NOMO-1 (cell line): ENCODE results near the gene AIRE.
"Not testable (repeated sequence)": the region's sequence is repeated elsewhere in the genome, so short reads cannot be mapped to it uniquely, and the experiment has no call there.

Experiments
- DNase-seq, 2 experiments: peaks; one replicate each; lab custom pipeline; 2025; ENCODE audit not compliant: unreplicated experiment in 2 of 2; lab: John Stamatoyannopoulos, UW

Gene AIRE

DNA sequence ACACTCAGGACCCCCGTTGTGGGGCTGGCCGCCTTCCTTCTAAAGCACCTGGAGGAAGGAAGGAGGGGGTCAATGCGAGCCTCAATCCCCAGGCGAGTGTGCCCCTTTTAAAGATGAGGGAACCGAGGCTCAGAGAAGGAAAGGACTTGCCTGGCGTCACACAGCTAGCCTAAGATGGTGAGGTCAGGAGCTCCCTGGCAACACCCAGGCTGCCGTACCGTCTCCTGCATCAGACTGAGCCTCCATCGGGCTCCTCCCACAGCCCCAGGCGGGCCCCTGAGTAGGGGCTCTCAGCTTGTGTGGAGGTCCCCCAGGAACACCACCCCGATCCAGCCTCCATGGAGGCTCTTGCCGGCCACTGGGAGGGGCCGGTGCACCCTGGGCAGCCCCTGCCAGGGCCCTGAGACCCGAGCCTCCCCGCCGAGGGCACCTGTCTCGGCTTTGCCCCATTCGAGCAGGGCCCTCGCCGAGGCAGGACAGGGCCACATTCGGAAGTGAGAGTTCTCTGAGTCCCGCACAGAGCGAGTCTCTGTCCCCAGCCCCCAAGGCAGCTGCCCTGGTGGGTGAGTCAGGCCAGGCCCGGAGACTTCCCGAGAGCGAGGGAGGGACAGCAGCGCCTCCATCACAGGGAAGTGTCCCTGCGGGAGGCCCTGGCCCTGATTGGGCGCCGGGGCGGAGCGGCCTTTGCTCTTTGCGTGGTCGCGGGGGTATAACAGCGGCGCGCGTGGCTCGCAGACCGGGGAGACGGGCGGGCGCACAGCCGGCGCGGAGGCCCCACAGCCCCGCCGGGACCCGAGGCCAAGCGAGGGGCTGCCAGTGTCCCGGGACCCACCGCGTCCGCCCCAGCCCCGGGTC is at the start of gene AIRE:
AIRE (plus strand) TSS at position 739 of the 855 bp plus-strand sequence. CDS start 131 bp downstream, outside the sequence.
- no peak for DNase-seq

DNA sequence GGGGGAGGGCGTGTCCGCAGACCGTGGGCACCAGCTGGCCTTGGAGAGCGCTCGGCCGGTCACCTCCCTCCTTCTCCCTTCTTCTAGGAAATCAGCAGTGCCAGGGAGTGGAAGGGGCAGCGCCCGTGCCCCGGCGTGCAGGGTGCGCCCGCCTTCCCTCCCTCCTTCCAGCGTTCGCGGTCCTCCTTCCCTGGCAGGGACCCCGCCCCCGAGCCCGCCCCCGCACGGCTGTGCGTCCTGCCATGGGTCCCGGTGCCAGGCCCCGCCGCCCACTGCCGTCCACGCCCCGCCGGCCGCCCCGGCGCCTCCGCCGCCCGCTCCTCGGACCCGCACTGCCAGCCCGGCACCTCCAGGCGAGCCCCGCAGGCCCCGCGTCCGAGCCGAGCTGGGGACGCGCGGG is 45.3 kb upstream of the AIRE start:
- not testable (repeated sequence) for DNase-seq

DNA sequence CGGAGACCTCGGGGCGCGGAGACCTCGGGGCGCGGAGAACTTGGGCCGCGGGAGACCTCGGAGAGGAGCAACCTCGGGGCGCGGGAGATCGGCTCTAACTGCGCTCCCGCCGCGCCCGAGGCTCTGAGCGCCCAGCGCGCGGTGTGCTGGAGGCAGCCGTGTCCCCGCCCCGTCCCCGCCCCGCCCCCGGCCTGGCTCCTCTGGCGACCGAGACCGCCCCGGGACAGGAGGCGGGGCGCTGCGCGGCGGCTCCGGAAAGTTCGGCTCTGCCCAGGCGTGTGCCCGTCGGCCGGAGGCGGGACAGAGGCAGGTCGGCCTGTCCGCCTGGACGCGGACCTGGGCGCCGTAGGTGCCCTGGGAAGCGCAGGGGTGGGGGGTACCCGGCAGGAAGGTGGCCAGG is 44.8 kb upstream of the AIRE start, which contains the start of gene ICOSLG:
ICOSLG (minus strand) TSS at position 102 of the 400 bp plus-strand sequence. CDS start 126 bp downstream, outside the sequence.
- DNase-seq = not testable (repeated sequence)

DNA sequence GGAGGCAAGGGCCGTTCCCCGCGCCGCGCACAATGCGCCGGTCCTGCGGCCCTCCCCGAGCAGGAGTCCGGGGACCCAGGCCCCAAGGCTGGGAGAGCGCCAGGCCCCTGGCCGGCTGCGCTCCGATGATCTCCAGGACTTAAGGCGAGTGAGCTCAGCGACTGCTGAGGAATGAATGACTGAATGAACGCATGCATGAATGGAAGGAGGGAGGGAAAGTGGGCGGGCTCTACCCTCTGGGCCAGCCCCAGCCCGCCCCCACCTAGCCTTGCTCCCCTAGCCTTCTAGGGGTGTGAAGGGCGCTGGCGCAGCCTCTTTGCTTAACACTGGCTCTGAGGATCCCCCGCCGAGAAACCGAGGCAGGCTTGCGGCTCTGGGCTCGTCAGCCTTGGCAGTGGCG is 44.4 kb upstream of the AIRE start:
- not testable (repeated sequence) for DNase-seq

DNA sequence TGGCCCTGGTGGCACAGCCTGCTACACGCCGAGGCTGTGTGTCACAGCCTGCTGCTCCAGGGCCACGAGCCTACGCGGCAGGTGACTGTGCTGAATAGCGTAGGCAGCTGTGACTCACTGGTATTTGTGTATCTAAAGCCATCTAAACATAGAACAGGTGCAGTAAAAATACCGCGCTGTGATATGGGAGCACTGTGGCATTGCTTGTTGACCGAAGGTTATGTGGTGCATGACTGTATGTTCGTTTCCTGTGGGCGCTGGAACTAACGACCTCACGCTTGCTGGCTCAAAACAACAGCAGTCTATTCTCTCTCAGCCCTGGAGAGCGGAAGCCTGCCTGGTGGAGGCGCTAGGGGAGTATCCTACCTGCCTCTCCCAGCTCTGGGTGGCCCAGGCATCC is 41.7 kb upstream of the AIRE start:
- DNase-seq = not testable (repeated sequence)

DNA sequence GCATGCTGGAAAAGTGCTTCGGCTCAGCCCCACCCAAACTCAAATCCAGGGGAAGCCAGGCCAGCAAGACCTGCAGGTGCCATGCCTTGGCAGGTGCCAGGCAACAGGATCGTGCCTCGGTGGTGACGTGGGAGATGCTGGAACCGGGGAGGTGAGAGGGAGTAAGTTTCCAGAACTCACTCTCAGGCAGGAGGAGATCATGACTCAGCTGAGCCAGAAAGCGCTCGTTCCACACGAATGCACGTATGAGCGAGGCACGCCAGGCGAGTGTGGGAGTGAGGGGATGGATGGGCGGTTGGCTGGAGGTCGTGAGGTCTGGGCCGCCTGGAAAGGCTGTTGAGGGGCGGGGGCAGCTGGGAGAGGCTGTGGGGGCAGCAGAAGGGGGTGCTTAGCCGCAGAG is 37.8 kb upstream of the AIRE start:
- not testable (repeated sequence) for DNase-seq

DNA sequence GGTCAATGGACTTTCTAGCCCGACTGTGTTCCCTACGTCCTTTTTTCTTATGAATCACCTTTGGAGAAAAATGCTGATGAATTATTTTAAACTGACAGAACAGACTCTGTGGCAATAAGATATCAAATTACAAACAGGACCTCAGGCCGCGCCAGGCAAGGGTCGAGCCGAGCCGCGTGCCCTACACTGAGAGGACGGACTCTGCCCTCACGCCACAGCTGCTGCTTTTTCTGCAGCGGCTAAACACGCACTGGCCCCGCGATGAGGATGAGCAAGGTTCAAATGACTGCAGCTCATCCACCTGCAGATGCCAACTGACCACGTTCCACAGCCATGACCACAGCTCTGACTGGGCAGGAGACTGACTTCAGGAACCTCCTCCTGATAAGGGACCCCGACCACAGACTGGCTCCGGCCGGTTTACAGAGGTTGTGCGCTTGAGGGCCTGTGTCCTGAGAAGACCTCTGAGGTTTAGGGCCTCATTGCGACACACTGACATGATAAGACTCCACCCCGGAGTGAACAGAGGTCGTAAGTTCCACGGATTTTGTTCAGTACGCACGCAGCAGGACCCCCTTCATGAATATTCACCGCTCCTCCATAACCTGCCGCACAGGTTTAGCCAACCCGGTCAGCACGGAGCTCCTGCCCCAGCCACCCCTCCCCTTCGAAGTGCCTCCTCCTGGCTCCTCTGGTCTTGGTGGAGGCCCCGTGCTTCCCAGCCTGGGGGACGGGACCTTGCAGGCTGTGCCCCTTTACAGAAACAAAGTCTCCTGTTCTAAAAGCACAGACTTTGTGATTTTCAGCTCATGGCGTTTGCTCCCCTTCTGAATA is 36.3 kb upstream of the AIRE start:
- not testable (repeated sequence) for DNase-seq

DNA sequence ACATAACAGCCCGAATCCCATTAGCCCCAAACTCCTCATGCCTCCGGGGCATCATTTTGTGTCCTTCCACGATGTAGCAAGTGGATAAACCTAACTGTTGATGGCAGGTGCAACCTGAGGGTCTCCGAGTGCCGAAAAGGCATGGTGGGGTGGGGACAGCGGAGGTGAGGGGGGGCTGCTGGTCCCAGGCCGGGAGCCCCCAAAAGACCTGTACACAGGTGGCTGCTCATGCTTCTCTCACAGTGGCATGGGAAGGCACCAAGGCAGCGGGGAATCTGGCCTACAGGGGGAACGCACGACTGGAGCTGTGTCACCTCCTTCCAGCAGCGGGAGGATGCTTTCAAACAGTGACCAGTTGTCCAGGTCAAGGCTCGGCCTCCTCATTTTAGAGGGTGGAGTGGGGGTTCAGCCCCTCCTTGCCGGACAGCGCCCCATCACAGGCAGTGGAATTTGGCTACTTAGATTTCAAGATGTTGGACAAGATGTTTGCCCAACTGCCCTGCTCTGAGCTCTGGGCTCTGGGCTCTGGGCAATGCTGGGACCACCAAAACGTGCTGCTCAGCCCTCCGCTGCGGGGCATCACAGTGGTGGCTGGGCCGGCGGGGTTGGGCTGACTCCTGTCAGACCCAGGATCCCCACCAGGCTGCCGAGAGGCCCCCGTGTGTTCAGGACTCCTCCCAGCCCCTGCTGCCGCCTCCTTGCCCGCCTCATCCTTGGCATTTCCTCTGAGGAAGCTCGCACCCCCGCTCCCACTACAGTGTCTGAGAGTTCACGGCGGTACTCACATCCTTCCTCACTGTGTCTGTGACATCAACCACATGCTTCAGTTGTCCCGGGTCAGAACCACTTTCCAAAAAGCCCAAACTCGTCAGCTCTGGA is 31.6 kb upstream of the AIRE start:
- no peak for DNase-seq

DNA sequence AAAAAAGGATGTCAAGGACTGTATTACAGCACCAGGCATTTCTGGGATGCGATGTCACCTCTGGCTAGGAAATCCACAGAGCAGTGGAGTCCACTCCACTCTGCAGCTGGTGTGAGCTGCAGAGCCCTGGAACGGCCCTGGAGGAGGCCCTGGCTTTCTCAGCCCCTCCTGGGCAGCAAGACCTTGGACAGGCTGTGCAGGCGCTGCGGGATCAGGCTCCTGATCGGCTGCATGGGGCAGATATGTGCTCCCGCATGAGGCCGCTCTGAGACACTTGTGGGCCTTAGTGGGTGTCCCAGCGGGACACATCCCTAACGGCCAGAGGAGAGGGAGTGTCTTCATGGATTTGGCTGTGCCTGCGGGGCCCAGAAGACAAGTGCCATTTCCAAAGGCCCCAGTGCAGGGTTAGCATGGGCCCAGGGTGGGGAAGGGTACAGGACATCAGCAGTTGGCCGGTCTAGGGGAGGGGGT is 30.1 kb upstream of the AIRE start:
- no peak for DNase-seq

DNA sequence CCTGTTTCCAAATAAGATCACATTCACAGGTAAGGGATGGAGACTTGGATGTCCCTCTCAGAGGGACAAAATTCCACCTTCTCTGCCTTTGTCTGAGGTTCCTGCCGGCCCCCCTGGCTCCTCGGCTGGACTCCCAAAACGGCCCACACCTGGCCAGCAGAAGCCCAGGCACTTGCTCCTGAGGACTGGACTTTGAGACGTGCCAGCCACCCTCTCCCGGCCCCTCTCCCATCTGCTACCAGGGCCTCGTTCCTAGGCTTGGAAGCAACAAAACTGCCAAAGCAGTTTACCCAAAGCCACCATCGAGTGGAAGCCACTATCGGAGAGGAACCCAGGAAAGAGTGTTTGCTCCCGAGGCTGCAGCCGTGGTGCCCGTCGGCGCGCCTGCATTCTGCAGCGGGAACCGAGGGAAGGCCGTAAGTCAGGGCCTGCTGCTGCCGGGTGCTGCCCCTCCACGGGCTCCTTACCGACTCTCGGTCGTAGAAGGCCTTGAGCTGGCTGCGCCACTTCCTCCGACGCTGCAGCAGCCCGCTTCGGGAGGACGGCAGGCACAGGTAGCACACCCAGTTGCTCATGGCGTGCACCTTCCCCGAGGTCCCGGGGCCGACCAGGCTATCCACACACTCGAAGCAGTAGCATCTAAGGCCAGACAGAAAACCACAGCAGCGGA is 27.5 kb upstream of the AIRE start:
- DNase-seq = no peak

DNA sequence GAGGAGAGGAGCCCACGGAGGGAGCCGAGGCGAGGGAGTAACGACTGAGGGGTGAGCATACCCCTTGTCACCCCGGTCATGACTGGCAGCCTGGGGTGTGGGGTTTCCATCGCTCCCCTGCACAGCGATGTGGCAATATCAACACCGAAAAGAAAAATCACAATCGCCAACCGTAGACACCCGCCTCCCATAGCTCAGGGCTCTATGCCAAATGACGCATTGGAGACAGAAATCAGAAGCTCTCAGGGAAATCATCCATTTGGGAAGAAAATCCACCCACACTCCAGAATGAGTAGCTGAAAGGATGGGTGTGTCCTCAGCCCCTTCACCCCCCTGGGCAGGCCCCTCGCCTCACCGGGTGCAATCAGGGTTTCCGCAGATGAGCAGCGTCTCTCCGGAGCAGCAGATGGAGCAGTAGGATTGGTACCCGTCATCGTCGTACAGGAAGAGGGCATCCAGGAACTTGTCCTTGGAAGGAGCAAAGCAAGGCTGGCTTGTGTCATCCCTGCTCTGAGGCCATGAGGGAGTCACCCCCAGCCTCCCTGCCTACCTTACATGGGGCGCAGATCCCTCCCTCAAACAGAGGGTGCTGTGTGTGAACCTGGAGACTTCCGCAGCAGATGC is 26.5 kb upstream of the AIRE start:
- no peak for DNase-seq

DNA sequence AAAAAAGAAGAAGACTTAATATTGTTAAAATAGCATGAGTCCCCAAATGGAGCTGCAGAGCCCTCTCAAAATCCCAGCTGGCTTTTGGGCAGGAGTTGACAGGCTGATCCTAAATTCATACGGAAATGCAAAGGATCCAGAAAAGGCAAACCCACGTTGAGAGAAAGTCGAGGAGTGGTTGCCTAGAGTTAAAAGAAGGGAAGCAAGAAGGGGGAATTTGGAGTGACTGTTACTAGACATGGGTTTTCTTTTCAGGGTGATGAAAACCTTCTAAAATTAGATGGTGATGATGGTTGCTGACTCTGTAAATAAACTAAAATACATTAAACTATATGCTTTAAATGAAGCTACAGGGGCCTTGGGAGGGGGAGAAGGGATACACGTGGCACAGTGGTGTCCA is 25.6 kb upstream of the AIRE start:
- DNase-seq = no peak

DNA sequence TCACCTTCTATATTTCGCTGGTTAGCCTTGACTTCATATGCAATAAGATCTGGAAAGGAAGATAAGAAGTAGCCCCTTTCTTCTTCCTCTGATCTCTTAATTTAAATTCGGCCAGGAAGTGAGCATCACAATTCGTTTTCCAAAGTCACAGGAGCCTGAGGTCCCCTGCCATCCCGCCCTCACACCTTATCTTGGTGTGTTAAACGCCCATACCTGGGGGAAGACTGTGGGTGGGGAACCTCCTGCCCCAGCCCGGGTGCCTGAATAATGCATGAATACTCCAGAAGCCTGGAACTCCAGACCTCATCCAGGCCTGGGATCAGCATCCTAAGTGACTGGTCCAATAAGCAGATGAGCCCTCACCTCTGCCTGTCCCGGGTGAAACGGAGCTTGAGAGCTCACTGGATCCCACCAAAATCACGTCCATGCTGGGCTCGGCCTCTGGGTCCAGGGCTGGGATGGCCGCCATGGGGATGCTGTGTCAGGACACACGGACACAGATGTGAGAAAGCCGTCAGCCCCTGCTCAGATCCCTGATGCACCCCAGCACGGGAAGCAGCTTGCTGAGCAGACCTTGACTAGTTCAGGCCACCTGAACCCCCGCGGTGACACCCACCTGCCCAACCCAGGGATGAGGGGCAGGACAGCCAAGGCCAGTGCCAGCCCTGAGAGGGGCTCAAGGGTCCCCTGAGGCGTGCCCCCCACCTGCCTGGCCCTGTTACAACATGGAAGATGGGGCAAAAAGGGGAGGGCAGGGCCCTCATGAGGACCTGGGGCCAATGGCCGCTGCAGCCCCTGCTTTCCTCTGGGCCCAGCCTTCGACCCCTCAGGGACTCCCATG is 24.7 kb upstream of the AIRE start:
- no peak for DNase-seq

DNA sequence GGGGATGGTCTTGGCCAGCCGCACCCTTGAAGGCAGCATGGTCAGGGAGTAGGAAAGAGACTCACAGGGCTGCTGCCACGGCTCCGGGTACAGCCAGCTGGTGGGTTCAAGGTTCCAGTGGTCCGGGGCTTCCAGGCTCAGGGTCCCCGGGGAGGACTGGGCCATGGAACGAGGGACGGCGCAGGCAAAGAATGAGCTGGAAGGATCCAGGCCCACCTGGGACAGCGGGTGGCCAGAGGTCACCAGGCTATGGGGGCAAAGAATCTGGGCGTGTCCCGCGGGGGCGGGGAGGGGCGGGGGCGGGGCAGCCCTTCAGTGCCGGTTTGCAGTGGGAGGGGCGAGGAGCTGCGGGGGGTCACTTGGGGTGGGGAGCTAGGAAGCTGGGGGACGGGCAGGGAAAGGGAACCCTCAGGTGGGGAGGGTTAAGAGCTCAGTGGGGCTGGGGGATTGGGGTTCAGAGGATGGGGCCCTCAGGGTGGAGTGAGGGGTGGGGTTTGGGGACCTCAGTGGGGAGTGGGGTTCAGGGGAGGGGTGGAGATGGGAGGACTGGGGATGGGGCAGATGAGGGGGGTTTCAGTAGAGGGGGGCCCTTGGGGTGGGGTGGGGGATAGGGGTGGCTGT is 23.9 kb upstream of the AIRE start, which contains the start of gene DNMT3L:
DNMT3L (minus strand) TSS at position 223 of the 621 bp plus-strand sequence. CDS start 638 bp downstream, outside the sequence.
- DNase-seq = no peak

DNA sequence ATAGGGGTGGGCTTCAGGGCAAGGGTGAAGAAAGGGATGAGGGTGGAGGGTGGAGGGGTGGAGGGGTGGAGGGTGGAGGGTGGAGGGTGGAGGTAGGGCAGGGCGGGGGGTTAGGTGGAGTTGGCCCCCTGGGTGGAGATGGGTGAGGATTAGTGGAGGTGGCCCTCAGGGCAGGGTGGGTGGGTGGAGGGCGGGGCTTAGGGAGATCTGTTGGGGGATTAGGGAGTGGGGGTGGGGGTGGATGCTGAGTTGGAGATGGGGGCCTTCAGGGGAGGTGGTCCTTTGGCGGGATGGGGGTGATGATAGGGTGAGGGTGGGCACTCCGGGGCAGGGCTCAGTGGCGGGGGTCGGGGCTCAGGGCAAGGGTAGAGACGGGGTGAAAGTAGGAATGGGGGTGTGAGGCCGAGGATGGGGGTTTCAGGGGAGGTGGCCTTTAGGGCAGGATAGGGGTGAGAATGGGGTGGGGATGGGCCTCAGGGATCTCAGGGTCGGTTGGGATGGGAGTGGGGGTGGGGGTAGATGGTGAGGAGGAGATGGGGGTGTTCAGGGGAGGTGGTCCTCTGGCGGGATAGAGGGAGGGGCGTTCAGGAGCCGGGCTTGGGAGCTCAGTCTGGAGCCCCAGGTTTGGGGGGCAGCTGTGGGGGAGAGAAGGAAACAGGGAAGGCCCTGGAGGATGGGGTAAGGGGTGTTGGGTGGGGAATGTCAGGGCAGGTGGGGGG is 23.2 kb upstream of the AIRE start:
- DNase-seq = no peak

DNA sequence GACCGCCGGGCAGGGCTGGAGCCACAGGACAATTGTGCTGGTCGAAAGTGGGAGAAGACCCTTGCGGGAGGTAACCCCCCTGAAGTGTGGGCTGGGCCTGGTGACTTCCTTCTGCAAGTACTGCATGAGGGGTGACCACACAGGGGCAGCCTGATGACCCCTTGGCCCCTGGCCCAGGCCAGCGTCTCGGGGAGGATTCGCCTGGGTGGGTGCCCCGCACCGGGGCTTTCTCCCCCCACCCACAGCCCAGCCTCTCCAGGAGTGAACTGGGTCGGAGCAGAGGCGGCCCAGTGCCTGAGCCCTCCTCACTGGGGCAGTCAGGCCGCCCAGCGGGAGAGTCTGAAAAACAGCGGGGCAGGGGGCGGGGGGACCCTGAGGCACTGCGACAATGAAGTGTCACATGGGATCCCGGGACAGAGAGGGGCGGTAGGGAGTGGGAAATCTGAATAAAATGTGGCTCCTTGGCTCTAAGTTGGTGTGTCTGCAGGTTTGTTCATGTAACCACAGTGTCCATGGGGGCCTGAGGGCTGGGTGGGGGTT is 22.4 kb upstream of the AIRE start:
- DNase-seq = no peak

DNA sequence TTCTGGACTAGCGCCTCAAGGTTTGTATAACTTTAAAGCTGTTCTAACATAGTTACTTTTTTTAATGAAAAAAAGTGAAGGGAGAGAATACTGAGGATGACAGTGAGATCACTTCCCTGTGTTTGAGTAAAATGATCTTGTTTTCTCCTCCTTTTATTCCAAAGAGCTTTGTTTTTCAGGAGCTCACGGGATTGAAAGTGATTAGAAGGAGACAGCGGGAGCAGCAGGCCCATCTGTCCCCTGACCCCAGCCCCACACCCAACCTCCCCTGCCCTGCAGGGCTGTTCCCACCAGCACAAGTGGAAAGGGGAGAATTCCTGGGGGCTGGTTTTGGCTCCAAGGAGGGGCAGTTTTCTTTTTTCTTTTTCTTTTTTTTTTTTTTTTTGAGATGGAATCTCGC is 21.9 kb upstream of the AIRE start:
- DNase-seq = no peak
